Adrenal gland (tissue), 5 donors: ENCODE measurements around the gene MAD1L1.

Source experiments
- POLR2A ChIP-seq, 2 donors: fragments of 450-650 bp; IDR thresholded peaks; one replicate each; pipeline ENCODE4 v1.6.1; 2017; ENCODE audit warnings: antibody characterized with exemption in 2 of 2, mild to moderate bottlenecking in 2 of 2, moderate library complexity in 1 of 2
- TF ChIP-seq, protein P1 (sequence below), 6 experiments: fragments of 450-650 bp in 4 of 6; fragments of 200-600 bp in 2 of 6; sonication (generic) in 1 of 6; IDR thresholded peaks; 1 replicate in 5 of 6; 2 replicates in 1 of 6; pipeline versions ENCODE4 v1.5.1 to v1.8.0; 2016 to 2021; ENCODE audit warnings: antibody characterized with exemption in 6 of 6, mild to moderate bottlenecking in 2 of 6, moderate library complexity in 1 of 6
- donor health status: DM: no; HTN: no; CAD: no.

- TF ChIP-seq, protein P1, sequence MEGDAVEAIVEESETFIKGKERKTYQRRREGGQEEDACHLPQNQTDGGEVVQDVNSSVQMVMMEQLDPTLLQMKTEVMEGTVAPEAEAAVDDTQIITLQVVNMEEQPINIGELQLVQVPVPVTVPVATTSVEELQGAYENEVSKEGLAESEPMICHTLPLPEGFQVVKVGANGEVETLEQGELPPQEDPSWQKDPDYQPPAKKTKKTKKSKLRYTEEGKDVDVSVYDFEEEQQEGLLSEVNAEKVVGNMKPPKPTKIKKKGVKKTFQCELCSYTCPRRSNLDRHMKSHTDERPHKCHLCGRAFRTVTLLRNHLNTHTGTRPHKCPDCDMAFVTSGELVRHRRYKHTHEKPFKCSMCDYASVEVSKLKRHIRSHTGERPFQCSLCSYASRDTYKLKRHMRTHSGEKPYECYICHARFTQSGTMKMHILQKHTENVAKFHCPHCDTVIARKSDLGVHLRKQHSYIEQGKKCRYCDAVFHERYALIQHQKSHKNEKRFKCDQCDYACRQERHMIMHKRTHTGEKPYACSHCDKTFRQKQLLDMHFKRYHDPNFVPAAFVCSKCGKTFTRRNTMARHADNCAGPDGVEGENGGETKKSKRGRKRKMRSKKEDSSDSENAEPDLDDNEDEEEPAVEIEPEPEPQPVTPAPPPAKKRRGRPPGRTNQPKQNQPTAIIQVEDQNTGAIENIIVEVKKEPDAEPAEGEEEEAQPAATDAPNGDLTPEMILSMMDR (IDR thresholded peaks at IDR 0.05): no peak
- TF ChIP-seq POLR2A (IDR thresholded peaks at IDR 0.05): no peak
Observed at GRCh38 chr7:1829111-1829510, 403.6 kb downstream of the MAD1L1 start.
